WERI-Rb-1 (cell line): ENCODE data around the gene PCNT.

ENCODE experiments used
- DNase-seq: peaks from one replicate; pipeline ENCODE4 v3.0.0-alpha.2; 2020
- H3K27ac ChIP-seq: fragments of 250-450 bp; sonication (Bioruptor Pico); 2 replicates; pipeline ENCODE4 v1.5.1; 2020; ENCODE audit warnings: mild to moderate bottlenecking, moderate library complexity
- H3K27me3 ChIP-seq: fragments of 250-450 bp; sonication (Bioruptor Pico); 2 replicates; pipeline ENCODE4 v1.5.1; 2021; ENCODE audit warnings: mild to moderate bottlenecking, low read depth, moderate library complexity; ENCODE audit not compliant: insufficient read depth, severe bottlenecking
- H3K36me3 ChIP-seq: fragments of 250-450 bp; sonication (Bioruptor Pico); 2 replicates; pipeline ENCODE4 v1.5.1; 2020; ENCODE audit warnings: mild to moderate bottlenecking, moderate library complexity
- H3K4me3 ChIP-seq: 2 replicates; pipeline ENCODE4 v1.5.1; 2011; ENCODE audit warnings: low read depth, mild to moderate bottlenecking, control low read depth, low read length
- H3K9me3 ChIP-seq: fragments of 250-450 bp; sonication (Bioruptor Pico); 2 replicates; pipeline ENCODE4 v1.5.1; 2021; ENCODE audit warnings: mild to moderate bottlenecking, moderate library complexity; ENCODE audit not compliant: severe bottlenecking
- CTCF ChIP-seq: IDR thresholded peaks from 2 replicates; pipeline ENCODE4 v1.5.1; 2011; ENCODE audit warnings: low read depth, mild to moderate bottlenecking, control low read depth, inconsistent platforms, low read length

Gene PCNT

GRCh38 chr21:46323710-46324389 lies at the start of gene PCNT, which contains the start of gene C21orf58:
PCNT (plus strand) TSS chr21:46324156; CDS start chr21:46324229, 73 bp downstream.
C21orf58 (minus strand) TSS chr21:46323870; CDS start chr21:46322738, 1,132 bp downstream.
- Histone ChIP-seq H3K9me3 (peaks cover 15% of the 10 kb centered on the region), H3K36me3 (peaks cover 60% of the 10 kb centered on the region), H3K4me3 (peak within 1 kb of the TSS; percentile 84), H3K27ac (peak within 1 kb of the TSS; percentile 100), H3K27me3 (no peaks in the 10 kb centered on the region)
- DNase-seq = peak; percentile 99
- TF ChIP-seq CTCF = no peak

- no peak for TF ChIP-seq CTCF
- no peak overlapping the region for H3K4me3 ChIP-seq
- H3K27ac ChIP-seq = no peak overlapping the region
- no peaks in the 10 kb centered on the region for H3K9me3 ChIP-seq
- no peak for DNase-seq
- peaks cover 98% of the 10 kb centered on the region for H3K36me3 ChIP-seq
- no peaks in the 10 kb centered on the region for H3K27me3 ChIP-seq
These were observed 49.1 kb upstream of the PCNT start for GRCh38 chr21:46274797-46275390.

- peaks cover 68% of the 10 kb centered on the region for H3K36me3 ChIP-seq
- no peak for DNase-seq
- TF ChIP-seq CTCF = no peak
These were observed 39.8 kb upstream of the PCNT start for GRCh38 chr21:46284077-46284644.

GRCh38 chr21:46284733-46285132 lies 39.2 kb upstream of the PCNT start:
- Histone ChIP-seq H3K27ac (peak overlapping the region; percentile 95; the same call in 1 of the 2 replicates), H3K27me3 (no peaks in the 10 kb centered on the region), H3K9me3 (peaks cover 2% of the 10 kb centered on the region), H3K4me3 (peak overlapping the region; percentile 96), H3K36me3 (peaks cover 62% of the 10 kb centered on the region)
- DNase-seq = no peak
- TF ChIP-seq CTCF = no peak

More at GRCh38 chr21:46284077-46284644, 39.8 kb upstream of the PCNT start:
- Histone ChIP-seq H3K4me3 (no peak overlapping the region), H3K27me3 (no peaks in the 10 kb centered on the region), H3K27ac (no peak overlapping the region), H3K9me3 (peaks cover 2% of the 10 kb centered on the region)

GRCh38 chr21:46285206-46285661 lies 38.7 kb upstream of the PCNT start, which contains the start of gene MCM3AP:
MCM3AP (minus strand) TSS chr21:46285611; CDS start chr21:46285286, 325 bp downstream.
- TF ChIP-seq CTCF = no peak
- Histone ChIP-seq H3K27me3 (no peaks in the 10 kb centered on the region), H3K9me3 (peaks cover 2% of the 10 kb centered on the region), H3K36me3 (peaks cover 58% of the 10 kb centered on the region), H3K27ac (peak within 1 kb of the TSS; percentile 95), H3K4me3 (peak within 1 kb of the TSS; percentile 96)
- DNase-seq = no peak
